ENCODE measurements around the gene DUSP16.

- TF ChIP-seq SMC3 (IDR thresholded peaks at IDR 0.05) = no peak
- TF ChIP-seq POLR2A (IDR thresholded peaks at IDR 0.05; ENCODE audit: low read length) = no peak
- TF ChIP-seq REST (IDR thresholded peaks at IDR 0.05) = no peak
- TF ChIP-seq CHD4 (IDR thresholded peaks at IDR 0.05; ENCODE audit: borderline replicate concordance) = no peak
- no peak for TF ChIP-seq EP300 (IDR thresholded peaks at IDR 0.05)
- no peak for TF ChIP-seq NR3C1 (IDR thresholded peaks at IDR 0.05)
These were observed 85.2 kb downstream of the DUSP16 start for GRCh38 chr12:12477532-12477890.

Data from A549 (cell line).